ENCODE data around the gene TPM2.
"Not testable (repeated sequence)": the region's sequence is repeated elsewhere in the genome, so short reads cannot be mapped to it uniquely, and the experiment has no call there.

The TPM2 gene

GRCh38 chr9:35643046-35643445 is 46.7 kb downstream of the TPM2 start:
- H3K27ac ChIP-seq (ENCODE audit: low read length), result no peak overlapping the region
- H3K9ac ChIP-seq (ENCODE audit: low read length), result no peak overlapping the region

DNA sequence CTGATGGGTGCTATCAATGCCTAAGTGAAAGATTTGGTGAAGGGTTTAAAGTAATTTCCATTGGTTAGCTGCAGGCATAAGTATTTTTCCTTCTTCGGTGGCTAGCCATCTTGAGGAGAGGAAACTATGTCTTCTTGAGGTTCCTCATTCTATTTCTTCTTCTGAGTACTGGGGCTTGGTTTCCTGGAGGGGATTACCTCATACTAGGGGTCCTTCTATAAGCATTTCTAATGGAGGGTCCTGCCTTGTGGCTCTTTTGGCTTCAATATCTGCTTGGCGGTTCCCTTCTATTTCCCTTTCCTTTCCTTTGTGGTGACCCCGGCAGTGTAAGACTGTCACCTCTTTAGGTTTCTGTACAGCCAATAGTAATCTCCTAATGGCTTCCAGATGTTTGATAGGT is 48.2 kb downstream of the TPM2 start:
- not testable (repeated sequence) for H3K9ac ChIP-seq (ENCODE audit: low read length); H3K9me3 ChIP-seq (ENCODE audit: control insufficient read depth, low read depth, low read length); H3K4me1 ChIP-seq (ENCODE audit: control insufficient read depth, low read depth, low read length); H3K27me3 ChIP-seq (ENCODE audit: control insufficient read depth, insufficient read depth, low read length); H3K27ac ChIP-seq (ENCODE audit: low read length); H3K36me3 ChIP-seq (ENCODE audit: control insufficient read depth, low read depth, low read length); H3K4me3 ChIP-seq (ENCODE audit: low read length)

More at GRCh38 chr9:35643046-35643445, 46.7 kb downstream of the TPM2 start:
- peaks cover 4% of the 10 kb centered on the region for H3K4me1 ChIP-seq (ENCODE audit: control insufficient read depth, low read depth, low read length)
- no peaks in the 10 kb centered on the region for H3K9me3 ChIP-seq (ENCODE audit: control insufficient read depth, low read depth, low read length)
- H3K36me3 ChIP-seq (ENCODE audit: control insufficient read depth, low read depth, low read length), result no peaks in the 10 kb centered on the region
- no peak overlapping the region for H3K4me3 ChIP-seq (ENCODE audit: low read length)
- H3K27me3 ChIP-seq (ENCODE audit: control insufficient read depth, insufficient read depth, low read length), result peaks cover 4% of the 10 kb centered on the region

DNA sequence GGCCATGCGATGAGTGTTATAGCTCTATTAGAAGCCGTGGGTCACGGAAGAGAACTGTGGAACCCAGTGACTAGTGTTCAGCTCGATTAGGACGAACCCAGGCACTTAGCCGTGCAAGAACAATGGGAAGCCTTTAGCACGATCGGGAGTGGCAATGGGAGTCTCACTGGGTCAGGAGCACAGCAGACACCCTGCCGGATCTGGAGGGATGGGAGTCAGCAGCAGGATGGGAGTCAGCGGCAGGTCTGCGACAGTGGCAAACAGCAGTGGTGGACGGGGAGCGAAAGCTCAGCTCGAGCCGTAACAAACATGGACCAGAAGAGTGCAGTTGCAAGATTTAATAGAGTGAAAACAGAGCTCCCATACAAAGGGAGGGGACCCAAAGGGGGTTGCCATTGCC is 49.3 kb downstream of the TPM2 start:
- H3K9ac ChIP-seq (ENCODE audit: low read length); H3K36me3 ChIP-seq (ENCODE audit: control insufficient read depth, low read depth, low read length); H3K27me3 ChIP-seq (ENCODE audit: control insufficient read depth, insufficient read depth, low read length); H3K4me1 ChIP-seq (ENCODE audit: control insufficient read depth, low read depth, low read length); H3K9me3 ChIP-seq (ENCODE audit: control insufficient read depth, low read depth, low read length); H3K4me3 ChIP-seq (ENCODE audit: low read length); H3K27ac ChIP-seq (ENCODE audit: low read length): not testable (repeated sequence)

DNA sequence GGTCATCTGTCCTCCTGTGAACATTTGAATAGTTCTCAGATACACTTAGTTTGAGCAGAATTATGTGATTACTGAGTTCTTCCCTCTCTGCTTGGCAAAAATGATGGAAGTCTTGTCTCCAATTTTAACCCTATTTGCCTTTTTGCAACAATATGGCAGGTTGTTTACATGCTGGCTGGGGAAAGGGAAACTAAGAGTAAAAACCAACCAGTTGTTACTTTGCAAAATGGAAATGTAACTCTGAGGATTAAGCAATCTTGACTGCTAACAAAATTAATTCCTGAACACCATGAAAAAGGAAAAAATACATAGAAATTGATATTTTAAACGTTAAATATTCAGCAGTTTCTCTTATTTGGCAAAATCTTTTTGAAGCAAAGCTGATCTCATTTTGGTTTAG is 50.1 kb downstream of the TPM2 start:
- H3K9ac ChIP-seq (ENCODE audit: low read length), result no peak overlapping the region
- no peak overlapping the region for H3K4me3 ChIP-seq (ENCODE audit: low read length)
- H3K36me3 ChIP-seq (ENCODE audit: control insufficient read depth, low read depth, low read length), result no peaks in the 10 kb centered on the region
- no peak overlapping the region for H3K27ac ChIP-seq (ENCODE audit: low read length)
- no peaks in the 10 kb centered on the region for H3K27me3 ChIP-seq (ENCODE audit: control insufficient read depth, insufficient read depth, low read length)
- H3K4me1 ChIP-seq (ENCODE audit: control insufficient read depth, low read depth, low read length), result no peaks in the 10 kb centered on the region
- no peaks in the 10 kb centered on the region for H3K9me3 ChIP-seq (ENCODE audit: control insufficient read depth, low read depth, low read length)

GRCh38 chr9:35639225-35639624 is 50.5 kb downstream of the TPM2 start:
- H3K4me3 ChIP-seq (ENCODE audit: low read length), result not testable (repeated sequence)

DNA sequence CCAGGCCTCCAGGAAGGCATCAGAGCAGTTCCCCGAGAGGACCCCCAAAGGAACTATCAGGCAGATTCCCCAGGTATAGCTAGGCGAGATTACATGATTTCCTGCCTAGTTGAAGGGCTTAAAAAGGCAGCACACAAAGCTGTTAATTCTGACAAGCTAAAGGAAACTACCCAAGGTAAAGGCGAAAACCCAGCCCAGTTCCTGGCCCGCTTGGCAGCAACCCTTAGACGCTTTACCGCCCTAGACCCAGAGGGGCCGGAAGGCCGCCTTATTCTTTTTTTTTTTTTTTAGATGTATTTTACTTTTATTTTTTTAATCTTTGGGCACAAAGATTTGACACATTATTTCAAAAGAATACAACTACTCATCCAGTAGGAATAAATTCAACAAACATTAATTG is 51.0 kb downstream of the TPM2 start:
- H3K9ac ChIP-seq (ENCODE audit: low read length); H3K9me3 ChIP-seq (ENCODE audit: control insufficient read depth, low read depth, low read length); H3K27me3 ChIP-seq (ENCODE audit: control insufficient read depth, insufficient read depth, low read length); H3K36me3 ChIP-seq (ENCODE audit: control insufficient read depth, low read depth, low read length); H3K4me1 ChIP-seq (ENCODE audit: control insufficient read depth, low read depth, low read length); H3K4me3 ChIP-seq (ENCODE audit: low read length); H3K27ac ChIP-seq (ENCODE audit: low read length): not testable (repeated sequence)

More at GRCh38 chr9:35639225-35639624, 50.5 kb downstream of the TPM2 start:
- H3K27me3 ChIP-seq (ENCODE audit: control insufficient read depth, insufficient read depth, low read length); H3K9ac ChIP-seq (ENCODE audit: low read length); H3K9me3 ChIP-seq (ENCODE audit: control insufficient read depth, low read depth, low read length); H3K4me1 ChIP-seq (ENCODE audit: control insufficient read depth, low read depth, low read length); H3K27ac ChIP-seq (ENCODE audit: low read length); H3K36me3 ChIP-seq (ENCODE audit: control insufficient read depth, low read depth, low read length): not testable (repeated sequence)

DNA sequence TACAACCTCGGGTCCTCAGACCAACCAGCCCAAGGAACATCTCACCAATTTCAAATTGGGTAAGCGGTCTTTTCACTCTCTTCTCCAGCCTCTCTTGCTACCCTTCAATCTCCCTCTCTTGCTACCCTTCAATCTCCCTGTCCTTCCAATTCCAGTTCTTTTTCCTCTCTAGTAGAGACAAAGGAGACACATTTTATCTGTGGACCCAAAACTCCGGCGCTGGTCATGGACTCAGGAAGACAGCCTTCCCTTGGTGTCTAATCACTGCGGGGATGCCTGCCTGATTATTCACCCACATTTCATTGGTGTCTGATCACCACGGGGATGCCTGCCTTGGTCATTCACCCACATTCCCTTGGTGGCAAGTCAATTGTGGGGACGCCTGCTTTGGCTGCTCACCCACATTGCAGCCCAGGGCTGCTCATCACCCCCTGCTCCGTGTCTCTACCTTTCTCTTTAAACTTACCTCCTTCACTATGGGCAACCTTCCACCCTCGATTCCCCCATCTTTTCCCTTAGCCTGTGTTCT is 52.2 kb downstream of the TPM2 start:
- not testable (repeated sequence) for H3K9me3 ChIP-seq (ENCODE audit: control insufficient read depth, low read depth, low read length); H3K36me3 ChIP-seq (ENCODE audit: control insufficient read depth, low read depth, low read length); H3K27ac ChIP-seq (ENCODE audit: low read length); H3K9ac ChIP-seq (ENCODE audit: low read length); H3K27me3 ChIP-seq (ENCODE audit: control insufficient read depth, insufficient read depth, low read length); H3K4me1 ChIP-seq (ENCODE audit: control insufficient read depth, low read depth, low read length); H3K4me3 ChIP-seq (ENCODE audit: low read length)

GRCh38 chr9:35636877-35637246 is 52.9 kb downstream of the TPM2 start:
- not testable (repeated sequence) for H3K27me3 ChIP-seq (ENCODE audit: control insufficient read depth, insufficient read depth, low read length); H3K36me3 ChIP-seq (ENCODE audit: control insufficient read depth, low read depth, low read length); H3K27ac ChIP-seq (ENCODE audit: low read length); H3K9me3 ChIP-seq (ENCODE audit: control insufficient read depth, low read depth, low read length); H3K4me1 ChIP-seq (ENCODE audit: control insufficient read depth, low read depth, low read length); H3K4me3 ChIP-seq (ENCODE audit: low read length); H3K9ac ChIP-seq (ENCODE audit: low read length)

GRCh38 chr9:35636135-35636876 is 53.4 kb downstream of the TPM2 start:
- Histone ChIP-seq H3K9ac (ENCODE audit: low read length) (no peak overlapping the region), H3K9me3 (ENCODE audit: control insufficient read depth, low read depth, low read length) (no peaks in the 10 kb centered on the region)

DNA sequence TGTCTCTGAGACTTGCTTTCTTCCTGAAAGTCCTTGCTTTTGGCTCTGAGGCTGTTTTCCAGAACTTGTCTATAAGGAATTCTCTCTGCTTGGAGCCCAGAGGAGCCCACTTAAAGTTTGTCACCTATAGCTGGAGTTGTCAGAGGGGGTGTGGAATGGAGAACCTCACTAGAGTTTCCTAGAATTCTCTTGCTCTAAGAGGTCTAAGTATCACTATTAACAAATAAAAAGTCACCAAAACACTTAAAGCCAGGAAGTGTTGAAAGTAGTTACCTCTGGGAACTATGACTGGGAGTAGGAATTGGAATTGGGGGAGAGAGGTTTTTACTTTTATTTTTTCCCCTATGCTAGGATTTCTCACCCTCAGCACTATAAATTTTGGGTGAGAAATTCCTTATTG is 54.0 kb downstream of the TPM2 start:
- H3K36me3 ChIP-seq (ENCODE audit: control insufficient read depth, low read depth, low read length), result no peaks in the 10 kb centered on the region
- H3K4me3 ChIP-seq (ENCODE audit: low read length), result no peak overlapping the region
- H3K27ac ChIP-seq (ENCODE audit: low read length), result no peak overlapping the region
- H3K27me3 ChIP-seq (ENCODE audit: control insufficient read depth, insufficient read depth, low read length), result no peaks in the 10 kb centered on the region
- H3K9me3 ChIP-seq (ENCODE audit: control insufficient read depth, low read depth, low read length), result no peaks in the 10 kb centered on the region
- no peak overlapping the region for H3K9ac ChIP-seq (ENCODE audit: low read length)
- H3K4me1 ChIP-seq (ENCODE audit: control insufficient read depth, low read depth, low read length), result no peaks in the 10 kb centered on the region

More at GRCh38 chr9:35636135-35636876, 53.4 kb downstream of the TPM2 start:
- no peaks in the 10 kb centered on the region for H3K4me1 ChIP-seq (ENCODE audit: control insufficient read depth, low read depth, low read length)
- no peak overlapping the region for H3K27ac ChIP-seq (ENCODE audit: low read length)
- no peak overlapping the region for H3K4me3 ChIP-seq (ENCODE audit: low read length)
- no peaks in the 10 kb centered on the region for H3K27me3 ChIP-seq (ENCODE audit: control insufficient read depth, insufficient read depth, low read length)
- no peaks in the 10 kb centered on the region for H3K36me3 ChIP-seq (ENCODE audit: control insufficient read depth, low read depth, low read length)
